Endothelial cell of umbilical vein (primary cell): Measurements from ENCODE around the gene KDM5B. TPM values are rescaled to one million over a fixed set of nuclear protein-coding genes. Genes with fewer than 3 reads are reported as not detected.

Experiments
- BruUV-seq: library from RNA; stranded (reverse); fragments of 400-500 nt; replicated peaks from 2 replicates; lab custom pipeline; 2021; lab: Mats Ljungman, UMichigan
- CTCF ChIA-PET: fragments of 300-600, 350-600 bp; sonication (Branson Sonifier 250); formaldehyde crosslinking; loops from one replicate; lab custom pipeline; 2021; ENCODE audit warnings: antibody characterized with exemption, inconsistent platforms; lab: Charles Lee
- POLR2A ChIA-PET: fragments of 300-600, 350-600 bp; sonication (Branson Sonifier 250); formaldehyde crosslinking; loops from one replicate; lab custom pipeline; 2021; ENCODE audit warnings: antibody characterized with exemption, inconsistent platforms; lab: Charles Lee
- DNase-seq: peaks from one replicate; pipeline ENCODE4 v3.0.0-alpha.2; 2011; ENCODE audit warnings: low read depth, low spot score
- FAIRE-seq: peaks from 2 replicates; lab custom pipeline; 2011; peaks lifted over from hg19 to GRCh38; lab: Jason Lieb, UNC
- H2AFZ ChIP-seq: 2 replicates; pipeline ENCODE4 v1.6.0; 2012; ENCODE audit warnings: low read depth, low read length, control low read depth, inconsistent platforms
- H3K27ac ChIP-seq: 2 replicates; pipeline ENCODE4 v1.5.1; 2011; ENCODE audit warnings: low read depth, mild to moderate bottlenecking, control low read depth, low read length, moderate library complexity; ENCODE audit not compliant: insufficient read depth
- H3K27me3 ChIP-seq, 2 experiments: 2 replicates each; pipeline versions ENCODE4 v1.6.0 to v1.6.1; 2011; ENCODE audit warnings: low read length in 2 of 2, mixed read lengths in 1 of 2; ENCODE audit not compliant: control insufficient read depth in 2 of 2, insufficient read depth in 2 of 2
- H3K36me3 ChIP-seq, 2 experiments: 2 replicates in 1 of 2; 3 replicates in 1 of 2; pipeline ENCODE4 v1.5.1; 2011; ENCODE audit warnings: low read length in 2 of 2, mild to moderate bottlenecking in 1 of 2, moderate library complexity in 1 of 2; ENCODE audit not compliant: control insufficient read depth in 2 of 2, insufficient read depth in 2 of 2; ENCODE audit errors: extremely low read depth in 1 of 2
- H3K4me1 ChIP-seq: 3 replicates; pipeline ENCODE4 v1.5.1; 2011; ENCODE audit warnings: mild to moderate bottlenecking, low read length; ENCODE audit not compliant: control insufficient read depth, insufficient read depth; ENCODE audit errors: extremely low read depth
- H3K4me2 ChIP-seq: 2 replicates; pipeline ENCODE4 v1.6.1; 2011; ENCODE audit warnings: low read length, control low read depth, mixed read lengths; ENCODE audit not compliant: insufficient read depth
- H3K4me3 ChIP-seq, 3 experiments: fragments of 200-600 bp in 1 of 3; sonication (generic), shearing (Covaris generic) in 1 of 3; replicated peaks in 1 of 3; 2 replicates each; pipeline ENCODE4 v1.5.1; 2011 to 2016; ENCODE audit warnings: control low read depth in 3 of 3, low read length in 3 of 3, mild to moderate bottlenecking in 2 of 3, inconsistent platforms in 1 of 3, low read depth in 1 of 3, moderate library complexity in 1 of 3; ENCODE audit not compliant: insufficient read depth in 1 of 3
- H3K79me2 ChIP-seq: 2 replicates; pipeline ENCODE4 v1.6.0; 2012; ENCODE audit warnings: low read length, inconsistent platforms; ENCODE audit not compliant: control insufficient read depth, insufficient read depth
- H3K9ac ChIP-seq: replicated peaks from 2 replicates; pipeline ENCODE3; 2011; ENCODE audit warnings: low read length, control low read depth; ENCODE audit not compliant: insufficient read depth; ENCODE audit errors: extremely low read depth
- H3K9me1 ChIP-seq: replicated peaks from 3 replicates; pipeline ENCODE4 v1.6.0; 2011; ENCODE audit warnings: mild to moderate bottlenecking, low read length; ENCODE audit not compliant: control insufficient read depth, insufficient read depth; ENCODE audit errors: extremely low read depth
- H3K9me3 ChIP-seq: replicated peaks from 2 replicates; pipeline ENCODE4 v1.5.1; 2012; ENCODE audit warnings: low read length, inconsistent platforms; ENCODE audit not compliant: control insufficient read depth, insufficient read depth
- H4K20me1 ChIP-seq: replicated peaks from 2 replicates; pipeline ENCODE3; 2011; ENCODE audit warnings: mild to moderate bottlenecking, low read length; ENCODE audit not compliant: control insufficient read depth, insufficient read depth; ENCODE audit errors: extremely low read depth
- CTCF ChIP-seq, 2 donors: IDR thresholded peaks; 1 replicate in 1 of 2; 2 replicates in 1 of 2; pipeline ENCODE4 v1.5.1; 2011; ENCODE audit warnings: low read length in 2 of 2, mild to moderate bottlenecking in 2 of 2, moderate library complexity in 2 of 2, control low read depth in 1 of 2, inconsistent platforms in 1 of 2, low read depth in 1 of 2; ENCODE audit not compliant: insufficient read depth in 1 of 2; ENCODE audit errors: extremely low read depth in 1 of 2
- EZH2 ChIP-seq: IDR thresholded peaks from 2 replicates; pipeline ENCODE4 v1.6.1; 2012; ENCODE audit warnings: borderline replicate concordance, low read depth, mild to moderate bottlenecking, moderate library complexity, low read length, inconsistent platforms; ENCODE audit not compliant: severe bottlenecking
- FOS ChIP-seq: IDR thresholded peaks from 2 replicates; pipeline ENCODE4 v1.6.1; 2011; ENCODE audit warnings: mild to moderate bottlenecking, low read length, moderate library complexity, borderline replicate concordance; ENCODE audit not compliant: insufficient read depth
- GATA2 ChIP-seq: IDR thresholded peaks from 2 replicates; pipeline ENCODE4 v1.7.0; 2011; ENCODE audit warnings: low read depth, mild to moderate bottlenecking, moderate library complexity, mixed read lengths, low read length; ENCODE audit not compliant: insufficient read length, insufficient read depth
- JUN ChIP-seq: IDR thresholded peaks from 2 replicates; pipeline ENCODE4 v1.6.1; 2011; ENCODE audit warnings: borderline replicate concordance, low read depth; ENCODE audit not compliant: insufficient read length, insufficient read depth
- MYC ChIP-seq: IDR thresholded peaks from one replicate; pipeline ENCODE4 v1.6.1; 2011; ENCODE audit warnings: mild to moderate bottlenecking, low read depth, low read length
- POLR2A ChIP-seq: IDR thresholded peaks from 2 replicates; pipeline ENCODE4 v1.6.1; 2012; ENCODE audit warnings: low read depth, mild to moderate bottlenecking, control low read depth, low read length
- POLR2AphosphoS5 ChIP-seq: IDR thresholded peaks from 2 replicates; pipeline ENCODE4 v1.6.1; 2012; ENCODE audit warnings: low read depth, mild to moderate bottlenecking, control low read depth, low read length, moderate library complexity; ENCODE audit not compliant: insufficient read depth
- dilution Hi-C: fragments of 300-500 bp; cut with MboI; formaldehyde crosslinking; loops from one replicate; pipeline ENCODE4 v1.15.0; 2019; ENCODE audit warnings: low sequenced_read_pairs; ENCODE audit not compliant: extremely low pct_ligation_motif_present
- intact Hi-C: fragments of 100-400 bp; cut with micrococcal nuclease; formaldehyde crosslinking; loops from one replicate; pipeline ENCODE4 v1.10.0; 2022
- polyA plus RNA-seq, 4 experiments: library from polyadenylated mRNA; depleted of rRNA in 3 of 4; stranded (reverse) in 3 of 4; unstranded in 1 of 4; fragments of >200 nt; gene quantifications; 2 replicates each; pipeline versions ENCODE4 v1.2.1 to v1.2.3, GENCODE V29; 2011 to 2012; ENCODE audit warnings: missing spikeins in 1 of 4
- total RNA-seq: library from RNA; stranded (reverse); gene quantifications from 2 replicates; pipeline ENCODE4 v1.2.3, GENCODE V29; 2021
- TF ChIP-seq, protein P1 (sequence below): IDR thresholded peaks from 2 replicates; pipeline ENCODE4 v1.6.1; 2011; ENCODE audit not compliant: insufficient read depth, insufficient read length

KDM5B gene
- total and polyA plus RNA-seq, 2 donors (not counting 3 experiments of a cell fraction or from before 2014, with no cell fraction given), result 25.2 to 65.5 TPM

DNA sequence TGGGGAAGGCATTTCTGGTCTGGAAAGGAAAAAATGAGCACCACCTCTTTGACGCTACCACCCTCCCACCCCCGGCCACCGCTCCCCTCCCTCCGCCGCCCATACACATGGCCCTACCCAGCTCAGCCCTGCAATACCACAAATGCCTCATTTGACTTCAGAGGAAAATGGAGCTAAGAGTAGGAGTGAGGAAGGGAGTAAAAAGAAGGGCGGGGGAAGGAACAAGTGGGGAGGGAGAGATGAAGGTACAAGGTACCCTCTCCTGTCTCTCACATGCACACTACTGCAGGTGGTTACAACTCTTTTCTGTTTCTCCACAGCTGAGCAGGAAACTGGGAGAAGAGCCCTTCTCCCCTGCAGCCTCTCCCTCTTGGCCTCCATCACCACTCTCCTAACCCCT is 105.0 kb downstream of the KDM5B start:
- Histone ChIP-seq H3K4me3 (no peak overlapping the region), H3K9me1 (no peaks in the 10 kb centered on the region), H2AFZ (no peak overlapping the region), H3K9me3 (no peaks in the 10 kb centered on the region), H3K27me3 (peaks cover 30% of the 10 kb centered on the region in 2 experiments), H3K27ac (no peak overlapping the region), H3K4me2 (no peak overlapping the region), H3K36me3 (no peaks in the 10 kb centered on the region), H3K9ac (no peak overlapping the region), H3K4me1 (no peaks in the 10 kb centered on the region), H3K79me2 (no peaks in the 10 kb centered on the region), H4K20me1 (no peaks in the 10 kb centered on the region)
- no TSS peak for BruUV-seq
- DNase-seq, result no peak
- intact Hi-C loops, result no loop called here
- ChIA-PET POLR2A (no interaction called here), CTCF (interaction anchor here (3.2 kb wide), 1 partner anchor 17 kb away, joined by 12 read pairs; no protein-coding TSS in a partner anchor)
- dilution Hi-C loops, result no loop called here
- TF ChIP-seq EZH2 (no peak), POLR2A (no peak), JUN (no peak), FOS (no peak), POLR2AphosphoS5 (no peak), GATA2 (no peak), MYC (no peak), CTCF (IDR thresholded peaks at IDR 0.05; ENCODE audit: extremely low read depth in 1 of 2, insufficient read depth in 1 of 2, low read depth in 1 of 2, low read length in 2 of 2) (no peak)
- TF ChIP-seq, protein P1, sequence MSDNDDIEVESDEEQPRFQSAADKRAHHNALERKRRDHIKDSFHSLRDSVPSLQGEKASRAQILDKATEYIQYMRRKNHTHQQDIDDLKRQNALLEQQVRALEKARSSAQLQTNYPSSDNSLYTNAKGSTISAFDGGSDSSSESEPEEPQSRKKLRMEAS, result no peak
- no peak for FAIRE-seq
